ENCODE measurements around the gene SMR3B. TPM values are rescaled to one million over a fixed set of nuclear protein-coding genes. Genes with fewer than 3 reads are reported as not detected.

SMR3B gene
- total RNA-seq, result not detected in 2 replicates

DNA sequence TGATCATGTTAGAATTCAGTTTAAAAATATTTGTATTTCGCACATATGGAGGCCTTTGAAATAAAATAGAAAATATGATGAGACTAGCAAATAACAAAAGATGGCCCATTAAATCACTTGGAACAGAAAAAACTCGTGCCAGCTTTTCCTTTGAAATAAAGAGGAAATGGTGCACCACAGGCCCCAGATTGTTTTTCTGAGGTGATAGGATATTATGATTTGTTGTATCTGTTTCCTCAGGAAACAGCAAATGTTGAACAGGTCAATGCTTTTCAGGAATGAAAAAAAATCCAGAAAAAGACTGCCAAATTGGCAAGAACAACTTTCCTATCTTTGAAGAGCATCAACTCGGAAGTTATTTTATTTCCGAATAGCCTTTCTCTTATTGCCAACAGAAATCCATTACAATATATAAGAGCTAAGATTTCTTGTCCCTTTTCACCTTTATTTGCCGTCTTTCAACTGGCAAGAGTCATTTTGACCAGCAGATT lies at the start of gene SMR3B:
TSS of gene SMR3B (plus strand) at position 441 of the 491 bp plus-strand sequence. CDS start 1,380 bp downstream, outside the sequence.
- peak; percentile 5 to 54 for DNase-seq (ENCODE audit: low read depth in 2 of 2)

DNA sequence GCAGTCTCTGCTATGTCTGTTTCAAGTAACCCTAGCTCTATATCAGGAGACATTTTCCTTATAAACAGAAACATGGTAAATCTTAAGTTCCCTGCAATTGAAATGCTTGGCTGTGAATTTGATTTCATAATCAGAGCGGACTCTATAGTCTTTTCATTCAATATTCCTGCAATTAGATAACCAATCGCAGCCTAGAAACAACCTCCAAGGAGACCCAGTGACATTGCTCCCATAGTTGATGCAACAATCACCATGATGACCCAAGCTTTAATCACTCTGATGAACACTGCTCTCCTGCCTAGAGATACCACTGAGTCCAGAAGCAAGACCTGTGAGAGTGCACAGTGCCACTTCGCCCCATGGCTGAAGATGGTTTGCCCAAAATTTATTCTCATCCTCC lies 48.2 kb upstream of the SMR3B start, which contains the start of gene CABS1:
TSS of gene CABS1 (plus strand) at position 301 of the 400 bp plus-strand sequence. CDS start at position 360, 59 bp downstream.
- no peak for DNase-seq (ENCODE audit: low read depth in 2 of 2)

DNA sequence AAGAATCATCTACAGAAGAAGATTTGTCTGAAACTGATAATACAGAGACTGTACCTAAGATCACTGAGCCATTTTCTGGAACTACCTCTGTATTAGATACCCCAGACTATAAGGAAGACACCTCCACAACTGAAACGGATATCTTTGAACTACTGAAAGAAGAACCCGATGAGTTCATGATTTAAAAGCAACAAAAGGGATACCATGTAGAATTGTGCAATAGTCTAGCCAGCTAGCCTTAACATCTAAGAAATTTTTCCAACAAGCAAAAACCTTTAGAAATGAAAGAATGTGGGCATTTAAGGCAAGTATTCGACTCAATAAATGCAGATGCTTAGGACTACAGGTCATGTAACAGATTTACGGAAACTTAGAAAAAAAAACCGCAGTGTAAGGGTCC lies 46.9 kb upstream of the SMR3B start:
- no peak for DNase-seq (ENCODE audit: low read depth in 2 of 2)

DNA sequence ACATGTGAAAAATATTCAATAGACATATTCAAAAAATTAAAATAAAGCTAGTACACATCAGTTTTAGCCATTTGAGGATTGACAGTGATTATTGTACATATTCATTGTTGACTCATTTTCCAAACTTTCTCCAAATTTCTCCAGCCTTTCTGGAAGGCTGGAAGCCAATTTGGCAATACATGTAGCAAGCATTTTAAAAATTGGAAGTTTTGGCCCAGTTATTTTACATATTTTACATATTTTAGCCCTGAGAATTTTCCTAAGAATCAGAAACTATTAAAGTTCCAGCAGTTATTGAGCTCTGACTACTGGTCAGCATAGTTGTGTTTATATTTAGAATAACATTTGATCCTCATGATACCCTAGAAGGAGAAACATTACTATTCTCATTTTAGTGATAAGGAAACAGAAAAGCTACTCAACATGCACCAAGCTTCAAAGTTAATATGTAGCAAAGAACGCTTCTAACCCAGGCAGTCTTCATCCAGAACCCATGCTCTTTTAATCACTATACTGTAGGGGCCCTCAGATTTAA lies 45.0 kb upstream of the SMR3B start:
- DNase-seq (ENCODE audit: low read depth in 2 of 2), result no peak

DNA sequence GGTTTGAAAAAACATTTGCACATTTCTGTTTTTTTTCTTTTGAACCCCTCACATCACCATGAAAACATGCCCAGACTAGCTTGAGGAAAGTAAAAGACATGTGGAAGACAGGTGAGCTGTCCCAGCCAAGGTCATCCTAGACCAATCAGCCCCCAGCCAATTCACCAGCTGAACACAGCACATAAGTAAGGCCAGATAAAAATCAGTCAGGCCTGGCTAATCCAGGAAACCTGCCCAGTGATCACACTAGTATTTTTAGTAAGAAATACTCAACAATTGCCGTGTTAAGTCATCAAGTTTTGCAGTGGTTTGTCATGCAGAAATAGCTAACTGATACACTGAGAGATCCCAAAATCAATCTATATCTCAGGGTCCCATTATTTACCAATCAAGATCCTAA lies 26.7 kb upstream of the SMR3B start:
- DNase-seq (ENCODE audit: low read depth in 2 of 2), result no peak

DNA sequence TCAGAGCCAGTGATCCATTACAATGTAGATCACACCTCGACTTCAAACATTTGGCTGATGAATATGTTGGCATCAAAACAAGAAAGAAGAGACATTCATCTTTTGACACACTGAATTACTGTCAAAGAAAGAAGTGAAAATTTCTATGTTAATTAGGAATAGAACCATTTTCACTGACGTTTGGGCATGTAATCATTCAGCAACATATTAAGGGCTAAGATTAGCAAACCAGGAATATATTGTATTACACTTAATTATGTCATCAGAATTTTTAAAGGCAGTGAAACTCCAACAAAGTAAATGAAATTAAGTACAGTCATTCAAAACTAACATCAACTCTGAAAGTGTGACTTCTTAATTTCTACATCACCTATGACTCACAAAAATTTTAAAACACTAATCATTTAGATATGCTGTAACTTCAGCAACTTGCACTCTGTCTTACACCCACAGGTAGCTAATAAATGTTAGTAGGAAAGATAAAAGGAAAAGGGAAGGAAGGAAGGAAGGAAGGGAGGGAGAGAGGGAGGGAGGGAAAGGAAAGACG lies 23.7 kb upstream of the SMR3B start:
- DNase-seq (ENCODE audit: low read depth in 2 of 2), result no peak

DNA sequence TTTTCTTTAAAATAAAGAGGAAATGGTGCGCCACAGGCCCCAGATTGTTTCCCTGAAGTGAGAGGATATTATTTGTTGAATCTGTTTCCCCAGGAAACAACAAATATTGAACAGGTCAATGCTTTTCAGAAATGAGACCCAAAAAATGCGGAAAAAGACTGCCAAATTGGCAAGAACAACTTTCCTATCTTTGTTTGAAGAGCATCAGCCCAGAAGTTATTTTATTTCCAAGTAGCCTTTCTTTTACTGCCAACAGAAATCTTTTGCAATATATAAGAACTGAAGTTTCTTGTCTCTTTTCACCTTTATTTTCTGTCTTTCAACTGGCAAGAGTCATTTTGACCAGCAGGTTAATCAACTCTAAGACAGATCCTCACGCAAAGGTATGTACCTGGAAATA lies 22.5 kb upstream of the SMR3B start, which contains the start of gene SMR3A:
TSS of gene SMR3A (plus strand) at position 301 of the 400 bp plus-strand sequence. CDS start 1,356 bp downstream, outside the sequence.
- DNase-seq (ENCODE audit: low read depth in 2 of 2), result no peak

DNA sequence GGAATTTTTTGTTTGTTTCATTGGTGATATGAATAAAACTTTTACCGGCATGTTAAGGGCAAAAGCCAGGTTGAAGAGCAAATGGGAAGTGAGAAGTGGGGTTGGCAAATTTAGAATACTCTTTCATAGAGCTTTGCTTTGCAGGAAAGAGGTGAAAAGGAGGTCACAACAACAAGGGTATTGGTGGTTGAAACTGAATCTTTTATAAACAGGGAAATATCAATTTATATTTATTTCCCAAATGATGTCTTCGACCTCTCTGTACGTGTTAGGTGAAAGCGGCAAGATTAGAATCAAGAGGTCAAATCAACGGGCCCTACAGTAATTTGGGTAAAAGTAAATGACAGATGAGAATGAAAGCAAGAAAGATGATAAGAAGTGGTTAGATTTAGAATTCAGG lies 18.9 kb upstream of the SMR3B start:
- DNase-seq (ENCODE audit: low read depth in 2 of 2), result no peak

DNA sequence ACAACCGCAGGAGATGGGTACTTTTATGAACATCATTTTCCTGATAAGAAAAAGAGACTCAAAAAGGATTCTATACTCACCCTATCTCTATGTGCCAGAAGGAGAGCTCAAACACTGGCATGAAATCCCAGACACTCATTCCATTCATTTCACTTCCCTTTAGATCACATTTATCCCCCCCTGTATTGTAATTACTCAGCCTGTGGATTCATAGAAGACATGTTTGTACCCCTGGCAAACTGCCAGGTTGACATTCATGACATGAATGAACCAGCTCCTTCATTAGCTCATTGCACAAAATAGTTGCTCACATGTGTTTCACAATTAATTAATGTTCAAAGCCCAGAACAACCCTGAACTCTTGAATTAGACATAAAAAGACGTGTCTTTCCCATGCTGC lies 17.5 kb upstream of the SMR3B start:
- DNase-seq (ENCODE audit: low read depth in 2 of 2), result no peak

DNA sequence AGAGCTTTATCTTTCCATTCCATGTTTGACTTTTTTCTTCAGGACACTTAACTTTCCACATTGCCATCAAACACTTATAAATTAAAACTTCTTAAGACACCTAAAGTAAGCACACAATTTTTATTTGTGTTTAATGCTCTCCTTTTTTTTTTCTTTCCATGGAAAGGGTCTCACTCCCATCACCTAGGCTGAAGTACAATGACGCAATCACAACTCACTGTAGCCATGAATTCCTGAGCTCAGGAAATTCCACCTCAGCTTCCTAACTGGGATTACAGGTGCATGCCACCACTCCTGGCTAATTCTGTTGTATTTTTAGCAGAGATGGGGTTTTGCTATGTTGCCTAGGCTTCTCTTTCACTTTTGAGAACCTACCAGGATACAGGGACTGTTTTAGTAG lies 15.1 kb upstream of the SMR3B start:
- DNase-seq (ENCODE audit: low read depth in 2 of 2), result no peak

DNA sequence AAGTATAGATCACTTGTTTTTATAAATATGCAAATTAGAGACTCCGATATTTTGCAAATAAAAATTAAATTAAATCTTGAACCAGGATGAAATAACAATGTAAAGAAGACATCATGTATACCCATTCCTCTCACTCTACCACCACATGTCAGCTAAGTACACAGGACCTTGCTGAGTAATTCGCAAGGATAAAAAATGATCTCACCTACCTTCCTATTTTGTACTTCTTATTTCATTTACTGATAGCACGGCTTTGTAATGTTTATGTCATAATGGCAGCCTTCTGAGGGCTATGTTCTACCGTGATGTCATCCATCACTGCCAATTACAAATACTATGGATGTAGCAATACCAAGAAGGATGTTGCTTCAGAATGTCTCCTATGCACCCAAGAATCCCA lies 10.9 kb upstream of the SMR3B start:
- no peak for DNase-seq (ENCODE audit: low read depth in 2 of 2)

DNA sequence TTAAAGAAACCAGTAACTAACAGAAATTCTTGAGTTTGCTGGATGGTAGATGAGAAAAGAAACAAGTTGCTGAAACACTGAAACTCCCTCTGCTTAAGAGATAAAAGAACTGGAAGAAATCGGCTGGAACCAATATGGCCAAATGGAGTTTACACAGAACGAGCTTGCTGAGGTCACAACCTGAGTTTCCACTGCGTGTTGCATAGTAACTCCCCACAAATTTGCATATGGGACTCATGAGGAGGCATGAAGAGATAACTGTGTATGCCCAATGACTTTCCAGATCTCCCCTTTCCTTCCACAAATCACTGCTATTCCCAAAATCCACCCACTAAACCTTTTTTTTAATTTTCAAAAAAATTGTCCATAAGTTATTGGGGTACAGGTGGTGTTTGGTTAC lies 10.2 kb upstream of the SMR3B start:
- no peak for DNase-seq (ENCODE audit: low read depth in 2 of 2)

DNA sequence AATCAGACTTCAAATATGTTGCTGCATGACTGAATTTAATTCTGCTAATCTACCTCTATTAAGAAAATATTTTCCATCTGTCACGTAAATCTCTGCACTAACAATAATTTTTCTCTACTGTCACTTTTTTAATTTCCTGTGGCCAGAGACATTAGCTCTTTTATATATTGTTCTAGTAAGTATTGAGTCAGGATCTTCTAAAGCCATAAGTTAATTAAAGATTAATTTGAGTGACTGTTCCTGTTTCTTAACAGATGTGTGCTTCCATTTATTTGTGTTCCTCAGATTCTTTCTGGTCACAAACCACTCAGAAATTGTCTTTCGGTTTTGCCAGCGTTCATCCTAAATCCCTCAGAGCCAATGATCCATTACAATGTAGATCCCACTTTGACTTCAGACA lies 2.4 kb upstream of the SMR3B start:
- DNase-seq (ENCODE audit: low read depth in 2 of 2), result no peak

DNA sequence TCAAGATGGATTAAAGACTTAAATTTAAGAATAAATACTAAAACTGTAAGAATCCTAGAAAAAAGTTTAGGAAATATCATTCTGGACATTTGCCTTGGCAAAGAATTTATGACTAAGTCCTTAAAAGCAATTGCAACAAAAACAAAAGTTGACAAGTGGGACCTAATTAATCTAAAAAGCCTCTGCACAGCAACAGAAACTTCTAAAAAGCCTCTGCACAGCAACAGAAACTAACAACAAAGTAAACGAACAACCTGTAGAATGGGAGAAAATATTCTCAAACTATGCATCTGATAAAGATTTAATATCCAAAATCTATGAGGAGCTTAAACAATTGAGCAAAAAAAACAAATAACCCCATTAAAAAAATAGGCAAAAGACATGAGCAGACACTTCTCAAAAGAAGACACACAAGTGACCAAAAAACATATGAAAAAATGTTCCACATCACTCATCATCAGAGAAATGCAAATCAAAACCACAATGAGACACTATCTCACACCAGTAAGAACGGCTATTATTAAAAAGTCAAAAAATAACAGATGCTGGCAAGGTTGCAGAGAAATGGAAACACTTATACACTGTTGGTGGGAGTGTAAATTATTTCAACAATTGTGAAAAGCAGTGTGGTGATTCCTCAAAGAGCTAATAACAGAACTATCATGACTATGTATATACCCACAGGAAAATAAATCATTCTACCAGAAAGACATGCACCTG lies 9.3 kb downstream of the SMR3B start:
- no peak for DNase-seq (ENCODE audit: low read depth in 2 of 2)

DNA sequence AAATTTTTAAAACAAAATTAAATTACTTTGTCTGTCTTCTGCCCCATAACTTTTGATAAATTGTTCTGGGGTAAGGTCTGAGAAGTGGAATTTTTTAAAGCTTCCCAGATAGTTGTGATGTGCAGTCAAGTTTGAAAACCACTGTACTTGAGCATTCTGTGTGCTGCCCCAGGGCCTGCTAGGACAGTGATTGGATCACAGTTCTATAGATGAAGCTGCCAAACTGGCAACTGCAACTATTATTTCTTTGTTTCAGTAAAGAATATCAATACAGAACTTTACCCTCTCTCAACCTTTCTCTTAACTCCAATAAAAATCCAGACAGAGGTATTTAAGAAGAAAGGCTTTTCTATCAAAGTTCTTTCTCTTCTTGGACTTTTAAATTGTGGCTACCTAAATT lies 14.6 kb downstream of the SMR3B start, which contains the start of gene OPRPN:
TSS of gene OPRPN (plus strand) at position 361 of the 400 bp plus-strand sequence. CDS start 1,346 bp downstream, outside the sequence.
- DNase-seq (ENCODE audit: low read depth in 2 of 2), result no peak

DNA sequence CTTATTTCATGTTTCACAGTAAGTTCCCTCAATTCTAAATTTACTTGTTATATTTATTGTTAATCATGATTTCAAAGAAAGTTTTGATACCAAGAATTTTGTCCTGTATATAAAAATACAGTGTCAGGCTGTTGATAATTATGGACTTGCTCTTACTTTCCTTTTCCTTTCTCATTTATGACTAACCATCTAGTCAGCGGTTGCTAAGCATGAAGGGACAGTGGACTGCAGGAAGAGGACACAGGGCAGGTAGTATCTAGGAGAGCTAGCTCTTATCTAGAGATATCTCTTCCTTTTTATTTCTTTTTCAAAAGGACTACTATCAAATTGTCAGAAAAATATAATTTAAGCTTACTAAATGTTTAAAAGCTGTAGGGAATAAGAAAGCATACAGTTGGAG lies 16.4 kb downstream of the SMR3B start:
- DNase-seq (ENCODE audit: low read depth in 2 of 2), result no peak

DNA sequence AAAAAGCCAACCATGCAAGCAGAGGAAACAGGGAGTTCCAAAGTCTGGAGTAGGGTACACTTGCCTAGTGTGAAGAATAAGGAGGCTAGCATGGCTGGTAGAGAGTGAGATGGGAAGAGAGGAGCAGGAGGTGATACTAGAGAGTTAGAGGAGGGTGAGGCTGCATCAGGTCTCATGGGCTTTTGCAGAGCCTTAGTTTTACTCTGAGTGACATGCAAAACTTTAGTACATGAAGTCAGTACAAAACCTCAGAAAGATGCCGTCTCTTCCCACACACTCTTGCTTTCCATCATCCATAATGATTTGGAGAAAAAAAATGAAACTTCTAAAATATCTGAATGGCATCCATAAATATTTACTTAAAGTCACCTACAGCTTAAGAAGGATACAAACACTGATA lies 19.8 kb downstream of the SMR3B start:
- no peak for DNase-seq (ENCODE audit: low read depth in 2 of 2)

DNA sequence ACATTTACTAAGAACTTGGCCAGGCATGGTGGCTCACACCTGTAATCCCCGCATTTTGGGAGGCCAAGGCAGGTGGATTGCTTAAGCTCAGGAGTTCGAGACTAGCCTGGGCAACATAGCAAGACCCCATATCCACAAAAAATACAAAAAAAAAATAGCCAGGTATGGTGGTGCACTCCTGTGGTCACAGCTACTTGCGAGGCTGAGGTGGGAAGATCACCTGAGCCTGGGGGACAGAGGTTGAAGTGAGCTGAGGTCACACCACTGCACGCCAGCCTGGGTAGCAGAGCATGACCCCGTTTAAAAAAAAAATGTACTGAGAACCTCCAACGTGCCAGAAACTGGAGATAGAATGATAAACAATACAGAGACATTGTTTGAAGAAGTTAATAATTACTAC lies 22.8 kb downstream of the SMR3B start:
- DNase-seq (ENCODE audit: low read depth in 2 of 2), result no peak

DNA sequence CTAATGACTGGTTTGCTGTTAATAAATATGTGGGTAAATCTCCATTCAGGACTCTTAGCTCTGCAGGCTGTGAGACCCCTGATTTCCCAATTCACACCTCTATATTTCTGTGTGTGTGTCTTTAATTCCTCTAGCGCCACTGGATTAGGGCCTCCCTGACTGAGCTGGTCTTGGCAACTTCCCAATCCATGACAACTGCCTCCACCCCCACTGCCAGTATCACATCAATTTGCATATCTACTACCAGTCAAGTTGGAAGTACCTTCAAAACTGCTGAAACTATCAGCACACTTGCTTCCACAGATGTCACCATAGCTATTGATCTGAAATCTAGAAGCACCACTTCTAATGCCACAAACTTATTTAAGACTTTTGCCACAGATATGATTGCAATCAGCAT lies 42.4 kb downstream of the SMR3B start:
- DNase-seq (ENCODE audit: low read depth in 2 of 2), result no peak

DNA sequence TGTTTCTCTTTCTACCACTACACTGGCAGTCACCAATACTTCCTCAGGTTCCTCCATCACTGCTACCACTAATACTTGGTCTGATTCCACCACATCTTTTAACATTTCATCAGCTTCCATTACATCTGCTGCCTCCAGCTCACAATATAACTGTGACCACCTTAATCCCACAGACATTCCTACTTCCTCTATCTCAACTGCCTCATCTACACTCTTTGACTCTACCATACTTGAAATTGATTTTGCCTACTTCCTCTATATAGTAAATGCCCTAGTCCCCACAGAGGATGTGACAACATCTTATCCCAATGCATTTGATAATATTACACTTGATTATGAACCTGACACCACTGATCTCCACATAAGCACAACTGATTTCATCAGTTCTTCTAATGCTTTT lies 43.9 kb downstream of the SMR3B start:
- DNase-seq (ENCODE audit: low read depth in 2 of 2), result no peak

DNA sequence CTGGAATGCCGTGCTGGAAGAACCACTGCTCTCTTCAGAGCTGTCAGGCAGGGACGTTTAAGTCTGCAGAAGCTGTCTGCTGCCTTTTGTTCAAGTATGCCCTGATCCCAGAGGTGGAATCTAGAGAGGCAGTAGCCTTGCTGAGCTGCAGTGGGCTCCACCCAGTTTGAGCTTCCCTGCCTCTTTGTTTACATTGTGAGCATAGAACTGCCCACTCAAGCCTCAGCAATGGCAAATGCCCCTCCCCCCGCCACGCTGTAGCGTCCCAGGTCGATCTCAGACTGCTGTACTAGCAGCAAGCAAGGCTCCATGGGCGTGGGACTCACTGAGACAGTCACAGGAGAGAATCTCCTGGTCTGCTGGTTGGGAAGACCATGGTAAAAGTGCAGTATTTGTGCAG lies 54.3 kb downstream of the SMR3B start:
- DNase-seq (ENCODE audit: low read depth in 2 of 2), result no peak
